SW 1271 (cell line): ENCODE data around the gene GLRX5.
A peak's percentile ranks its signal among the peaks of the same experiment; 100 is the strongest.

Experiments used
- DNase-seq, 2 experiments: peaks; one replicate each; lab custom pipeline; 2025; lab: John Stamatoyannopoulos, UW

Gene GLRX5

DNA sequence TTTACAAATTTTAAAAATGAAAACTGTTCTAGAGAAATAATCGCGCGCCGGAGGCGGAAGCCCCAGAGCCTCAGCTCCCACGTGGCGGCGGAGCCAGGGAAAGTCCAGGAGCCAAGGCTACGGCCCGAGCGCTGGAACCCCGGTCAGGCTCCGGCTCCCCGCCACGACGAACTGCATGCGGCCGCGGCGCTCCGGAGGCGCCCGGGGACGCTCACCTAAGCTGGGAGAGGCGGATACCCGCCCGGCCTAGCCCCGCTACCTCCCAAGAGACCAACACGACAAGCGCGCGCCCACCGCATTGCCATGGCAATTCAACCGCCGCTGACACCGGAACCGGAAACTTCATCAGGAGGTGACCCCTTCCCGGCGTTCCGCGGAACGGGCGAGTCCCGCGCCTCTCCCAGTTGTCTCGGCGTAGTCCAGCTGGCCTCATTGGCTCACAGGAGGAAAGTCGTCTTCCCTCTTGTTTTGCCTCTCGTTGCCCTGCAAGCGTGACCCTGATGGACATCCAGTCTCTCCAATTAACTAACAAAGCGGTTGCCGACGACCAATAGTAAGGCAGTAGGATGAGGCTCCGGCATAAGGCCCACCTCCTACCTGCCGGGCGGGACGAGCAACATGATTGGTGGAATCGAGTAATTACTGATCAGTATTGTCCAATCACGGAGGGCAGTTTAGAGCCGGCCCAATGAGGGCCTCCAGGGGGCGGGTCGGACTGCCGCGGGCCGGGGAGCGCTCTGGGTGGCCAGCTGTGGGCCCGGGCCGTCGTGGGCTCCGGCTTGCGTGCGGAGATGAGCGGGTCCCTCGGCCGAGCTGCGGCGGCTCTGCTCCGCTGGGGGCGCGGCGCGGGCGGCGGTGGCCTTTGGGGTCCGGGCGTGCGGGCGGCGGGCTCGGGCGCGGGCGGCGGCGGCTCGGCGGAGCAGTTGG is at the start of gene GLRX5:
Gene GLRX5, plus strand, starts transcription at position 752 of the 927 bp plus-strand sequence. Its CDS starts 40 bp downstream, at position 792.
- DNase-seq = peak; percentile 99 to 100

DNA sequence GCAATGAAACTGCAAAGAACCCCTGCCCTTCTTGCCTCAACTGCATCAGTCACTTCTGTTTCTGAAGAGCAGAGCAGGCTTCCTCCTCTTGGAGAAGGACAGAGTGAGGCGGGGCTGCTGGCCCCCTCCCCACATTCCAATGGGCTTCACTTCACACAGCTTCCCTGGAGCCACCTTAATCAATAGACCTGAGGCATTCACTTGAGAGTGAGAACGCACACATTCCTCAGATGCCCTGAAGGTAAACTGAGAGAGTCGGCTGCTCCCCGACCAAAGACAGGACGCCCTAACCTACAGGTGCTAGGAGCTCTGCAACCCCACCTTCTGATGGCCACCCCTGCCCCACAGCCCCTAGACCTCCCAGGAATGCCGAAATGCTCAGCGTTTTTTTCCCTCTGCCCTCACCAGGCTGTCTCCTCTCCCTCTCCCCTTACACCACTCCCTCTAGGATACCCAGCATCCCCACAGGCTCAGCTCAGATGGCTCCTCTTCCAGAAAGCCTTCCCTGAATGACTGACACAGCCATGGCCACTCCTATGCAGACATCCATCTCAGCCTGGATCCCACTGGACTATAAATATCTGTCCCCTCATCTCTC is 49.5 kb upstream of the GLRX5 start:
- DNase-seq = no peak

DNA sequence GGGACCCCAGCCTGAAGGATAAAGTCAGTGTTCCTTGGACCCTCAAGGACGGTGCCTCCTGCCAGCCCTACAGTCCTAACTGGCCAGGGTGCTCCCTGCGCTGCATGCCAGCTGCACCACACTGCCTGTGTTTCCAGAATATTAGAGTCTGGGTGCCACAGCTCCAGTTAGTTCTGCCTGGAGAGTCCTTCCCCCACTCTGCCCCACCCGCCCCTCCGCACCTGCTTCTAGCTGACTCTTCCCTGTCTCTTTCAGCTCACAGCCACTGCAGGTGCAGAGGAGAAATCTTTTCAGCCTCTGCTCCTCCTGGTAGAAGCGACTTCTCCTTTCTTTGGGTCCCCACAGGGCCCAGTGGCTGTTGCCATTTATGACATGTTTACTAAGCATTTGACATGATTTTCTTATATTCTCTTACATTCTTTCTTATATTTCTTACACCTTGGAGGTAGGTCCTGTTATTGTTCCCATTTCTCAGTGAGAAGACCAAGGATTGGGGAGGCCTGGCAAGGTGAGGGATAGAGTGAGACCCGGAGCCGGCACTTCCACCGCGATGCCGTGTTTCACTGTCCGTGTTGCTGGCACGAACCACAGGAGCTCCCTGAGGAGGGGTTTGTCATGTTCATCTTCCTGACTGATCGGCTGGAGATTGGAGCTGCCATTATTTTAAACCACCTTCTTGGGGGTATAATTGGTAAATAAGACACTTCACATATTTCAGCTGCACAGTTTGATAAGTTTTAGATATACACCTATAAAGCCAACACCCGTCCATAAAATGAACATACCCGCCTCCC is 47.8 kb upstream of the GLRX5 start:
- no peak for DNase-seq

DNA sequence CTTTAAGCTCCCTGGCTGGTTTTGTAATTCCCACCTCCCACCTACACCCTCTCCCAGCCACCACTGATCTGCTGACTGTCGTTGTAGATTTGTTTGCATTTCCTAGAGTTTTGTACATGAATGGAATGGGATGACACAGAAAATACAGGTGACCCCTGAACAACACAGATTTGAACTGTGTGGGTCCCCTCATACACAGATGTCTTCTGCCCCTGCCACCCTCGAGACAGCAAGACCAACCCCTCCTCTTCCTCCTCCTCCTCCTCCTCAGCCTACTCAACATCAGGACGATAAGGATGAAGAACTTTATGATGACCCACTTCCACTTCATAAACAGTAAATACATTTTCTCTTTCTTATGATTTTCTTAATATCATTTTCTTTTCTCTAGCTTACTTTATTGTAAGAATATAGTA is 47.2 kb upstream of the GLRX5 start:
- DNase-seq = no peak

DNA sequence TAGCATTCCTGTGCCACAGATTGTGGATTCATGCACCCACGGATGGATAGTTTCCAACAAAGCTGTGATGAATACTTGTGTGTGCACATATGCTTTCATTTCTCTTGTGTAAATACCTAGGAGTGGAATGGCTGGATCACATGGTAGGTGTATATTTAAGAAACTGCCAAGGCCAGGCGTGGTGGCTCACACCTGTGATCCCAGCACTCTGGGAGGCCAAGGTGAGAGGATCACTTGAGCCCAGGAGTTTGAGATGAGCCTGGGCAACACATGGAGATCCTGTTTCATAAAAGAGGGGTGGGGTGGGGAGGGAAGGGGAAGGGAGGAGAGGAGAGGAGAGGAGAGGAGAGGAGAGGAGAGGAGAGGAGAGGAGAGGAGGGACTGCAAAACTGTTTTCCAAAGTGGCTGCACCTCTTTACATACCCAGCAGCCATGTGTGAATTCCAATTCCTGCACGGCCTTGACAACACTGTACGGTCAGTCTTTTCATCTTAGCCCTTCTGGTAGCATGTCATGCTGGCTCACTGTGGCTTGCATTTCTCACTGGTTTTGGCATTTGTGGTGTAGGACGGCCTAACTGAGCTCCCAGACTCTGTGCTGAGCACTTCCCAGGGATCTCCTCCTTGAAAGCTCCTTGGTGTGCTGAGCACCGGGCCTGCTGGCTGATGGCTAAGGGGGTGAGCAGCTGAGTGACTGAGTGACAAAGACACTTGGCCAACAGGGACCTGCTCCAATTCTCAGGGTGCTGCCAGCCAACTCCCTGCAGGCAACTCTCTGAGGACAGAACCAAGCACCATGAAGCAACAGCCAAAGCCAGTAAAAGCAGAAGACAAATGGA is 46.3 kb upstream of the GLRX5 start:
- DNase-seq = no peak

DNA sequence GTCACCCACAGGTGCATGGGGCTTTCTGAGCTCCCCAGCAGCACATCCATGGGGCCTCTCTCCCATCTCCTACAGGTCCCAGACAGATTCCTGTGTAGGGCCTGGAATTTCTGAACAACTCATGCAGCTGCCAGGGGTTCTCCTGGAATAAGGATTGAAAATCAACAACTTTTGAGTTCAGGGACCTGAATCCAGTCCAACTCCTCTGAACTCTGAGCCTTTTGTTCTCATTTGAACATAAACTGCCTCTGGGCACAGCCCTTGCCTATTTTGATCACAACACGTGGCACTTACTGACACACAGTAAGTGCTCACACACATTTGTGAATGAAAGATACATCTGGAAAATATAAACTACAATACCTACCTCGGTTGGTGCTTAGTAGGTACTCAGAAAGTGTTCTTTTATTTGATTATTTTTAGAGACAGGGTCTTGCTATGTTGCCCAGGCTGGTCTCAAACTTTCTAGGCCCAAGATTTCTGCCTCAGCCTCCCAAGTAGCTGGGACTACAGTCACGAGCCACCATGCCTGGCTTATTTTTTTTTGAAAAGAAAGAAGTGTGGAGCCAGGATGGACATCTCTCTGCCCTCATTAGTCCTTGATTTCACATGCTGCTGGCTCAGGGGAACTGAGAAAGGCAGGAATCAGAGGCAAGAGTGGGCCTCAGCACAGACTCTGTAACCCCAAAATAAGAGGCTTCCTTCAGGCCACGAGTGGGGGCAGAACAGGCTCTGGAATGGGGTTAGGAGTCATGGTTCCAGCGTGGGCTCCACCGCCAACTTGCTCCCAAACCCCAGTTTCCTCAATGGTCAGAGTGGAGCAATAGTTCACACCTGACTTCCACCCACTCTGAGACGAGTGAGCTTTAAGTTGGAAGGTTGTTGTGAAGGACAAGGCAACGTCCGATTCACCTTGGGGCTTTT is 45.4 kb upstream of the GLRX5 start:
- DNase-seq = no peak

DNA sequence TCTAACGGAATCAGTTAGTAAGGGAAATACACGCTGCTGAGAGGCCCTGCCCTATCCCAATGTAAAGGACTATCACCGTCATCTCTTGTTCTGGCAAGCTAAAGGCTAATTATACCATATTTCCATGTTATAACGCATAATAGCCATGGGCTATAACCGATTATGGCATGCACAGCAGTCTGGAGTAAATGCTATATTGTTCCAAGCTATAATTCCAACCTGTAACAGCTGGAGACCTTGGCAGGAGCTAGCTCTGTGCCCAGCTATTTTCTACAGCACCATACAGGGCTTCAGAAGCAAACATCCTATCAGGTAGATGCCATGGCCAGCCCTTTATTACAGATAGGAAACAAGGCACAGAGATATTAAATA is 44.7 kb upstream of the GLRX5 start:
- no peak for DNase-seq

DNA sequence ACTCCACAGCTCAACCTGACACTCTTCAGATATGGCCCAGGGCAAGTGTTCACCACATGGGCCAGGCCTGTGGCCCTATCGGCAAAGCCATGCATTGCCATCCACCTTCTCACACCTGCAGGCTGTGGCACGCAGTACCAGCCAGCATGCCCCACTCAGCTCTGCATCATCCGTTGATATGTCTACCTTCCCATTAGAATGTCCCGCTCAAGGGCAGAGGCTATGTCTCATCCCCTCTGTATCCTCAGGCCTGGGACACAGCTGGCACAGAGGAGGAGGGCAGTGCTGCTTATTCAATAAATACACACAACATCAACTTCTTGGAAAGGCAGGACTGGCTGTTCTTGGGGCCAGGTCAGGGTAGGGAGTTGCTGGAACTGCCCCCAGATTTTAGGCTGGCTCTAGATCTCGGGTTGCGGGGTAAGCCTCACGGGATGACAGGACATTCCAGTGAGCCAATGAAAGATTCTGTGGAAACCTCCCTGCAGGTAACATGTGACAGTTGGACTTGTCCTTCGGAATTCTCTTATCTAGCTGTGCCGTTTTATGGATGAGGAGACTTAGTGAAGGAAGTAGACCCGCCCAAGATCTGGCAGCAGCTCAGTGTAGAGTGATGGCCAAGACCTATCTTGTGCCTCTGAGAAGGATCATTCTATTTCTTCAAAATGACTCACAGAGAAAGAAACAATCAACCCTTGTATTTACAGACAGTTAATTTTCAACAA is 44.0 kb upstream of the GLRX5 start:
- no peak for DNase-seq

DNA sequence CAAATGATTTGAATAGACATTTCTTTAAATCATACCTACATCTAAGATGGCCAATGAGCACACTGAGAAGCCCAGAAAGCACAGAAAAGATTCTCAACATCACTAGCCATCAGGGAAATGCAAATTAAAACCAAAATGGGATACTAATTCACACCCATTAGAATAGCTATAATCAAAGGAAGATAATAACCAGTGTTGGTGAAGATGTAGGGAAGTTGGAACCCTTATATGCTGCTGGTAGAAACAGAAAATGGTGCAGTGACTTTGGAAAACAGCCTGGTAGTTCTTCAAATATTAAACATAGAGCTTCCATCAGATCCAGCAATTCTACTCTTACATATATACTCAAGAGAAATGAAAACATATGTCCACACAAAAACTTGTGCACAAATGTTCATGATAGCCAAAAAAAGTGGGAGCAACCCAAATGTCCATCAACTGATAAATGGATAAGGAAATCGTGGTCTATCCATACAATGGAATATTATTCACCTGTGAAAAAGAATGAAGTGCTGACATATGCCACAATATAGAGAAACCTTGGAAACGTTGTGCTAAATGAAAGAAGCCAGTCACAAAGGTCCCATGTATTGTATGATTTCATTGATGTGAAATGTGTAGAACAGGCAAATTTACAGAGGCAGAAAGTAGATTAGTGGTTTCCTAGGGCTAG is 42.8 kb upstream of the GLRX5 start:
- DNase-seq = no peak

DNA sequence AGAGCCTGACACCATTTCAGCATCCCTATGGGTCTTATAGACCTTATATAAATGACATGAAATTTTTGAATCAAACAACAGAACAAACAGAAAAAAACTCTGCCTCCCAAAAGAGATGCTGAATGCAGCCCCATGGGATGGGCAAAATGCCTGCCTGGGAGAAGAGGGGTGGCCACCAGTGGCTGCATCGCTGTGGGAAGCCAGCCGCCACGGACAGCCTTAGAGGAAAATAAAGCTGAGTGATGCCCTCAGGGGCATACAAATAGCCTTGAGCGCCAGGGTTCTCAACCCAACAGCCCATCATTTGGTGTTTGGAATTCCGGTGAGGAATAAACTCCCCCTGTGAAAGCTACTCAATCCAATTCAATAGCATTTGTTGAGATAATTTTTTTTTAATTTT is 41.3 kb upstream of the GLRX5 start:
- no peak for DNase-seq

DNA sequence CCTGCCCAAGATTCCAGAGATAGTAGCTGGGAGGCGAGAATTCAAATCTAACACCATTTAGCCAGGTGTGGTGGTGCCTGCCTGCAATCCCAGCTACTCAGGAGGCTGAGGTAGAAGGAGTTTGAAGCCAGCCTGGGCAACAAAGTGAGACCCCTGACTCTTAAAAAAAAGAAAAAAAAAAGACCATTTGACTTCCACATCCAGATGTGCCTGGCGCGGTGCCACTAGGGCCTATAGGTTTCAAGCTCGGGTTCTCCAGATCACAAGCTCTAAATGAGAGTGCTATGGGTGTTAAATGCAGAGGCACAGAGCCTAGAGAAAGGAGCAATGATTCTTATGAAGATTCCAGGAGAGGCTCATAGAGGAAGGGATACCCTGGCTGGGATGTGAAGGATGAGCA is 40.9 kb upstream of the GLRX5 start:
- no peak for DNase-seq

DNA sequence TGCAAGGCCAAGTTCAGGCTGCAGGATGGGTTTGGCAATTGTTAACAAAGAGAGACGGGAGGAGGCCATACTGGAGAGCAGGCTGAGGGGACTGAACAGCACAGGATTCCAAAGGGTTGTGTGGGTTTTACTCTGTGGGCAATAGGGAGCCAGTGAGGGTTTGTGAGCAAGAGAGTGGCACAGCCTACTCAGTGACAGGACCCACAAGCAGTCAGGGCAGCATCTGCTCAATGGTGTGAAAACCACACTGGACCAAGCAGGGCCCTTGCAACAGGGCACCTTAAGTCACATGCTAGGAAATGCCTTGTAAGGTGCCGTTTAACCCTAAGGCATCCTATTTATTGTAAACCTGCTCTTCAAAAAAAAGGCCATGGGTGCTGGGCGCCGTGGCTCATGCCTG is 40.4 kb upstream of the GLRX5 start:
- DNase-seq = no peak

DNA sequence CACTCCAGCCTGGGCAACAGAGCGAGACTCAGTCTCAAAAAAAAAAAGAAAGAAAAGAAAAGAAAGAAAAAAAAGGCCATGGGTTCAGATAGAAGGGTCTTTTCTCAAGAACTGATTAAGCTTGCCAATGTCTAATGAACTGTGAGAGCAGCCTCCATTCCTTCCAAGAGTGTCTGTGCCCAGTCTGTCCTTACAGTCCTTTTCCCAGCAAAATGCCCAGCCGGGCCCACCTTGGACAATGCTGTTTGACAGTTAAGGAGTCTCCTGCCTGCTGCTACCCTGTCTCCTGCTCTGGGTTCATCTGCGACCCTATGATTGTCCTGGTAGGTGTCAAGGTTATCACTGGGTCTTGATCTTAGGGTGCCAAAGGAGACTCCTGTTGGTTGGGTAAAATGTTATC is 39.8 kb upstream of the GLRX5 start:
- no peak for DNase-seq

DNA sequence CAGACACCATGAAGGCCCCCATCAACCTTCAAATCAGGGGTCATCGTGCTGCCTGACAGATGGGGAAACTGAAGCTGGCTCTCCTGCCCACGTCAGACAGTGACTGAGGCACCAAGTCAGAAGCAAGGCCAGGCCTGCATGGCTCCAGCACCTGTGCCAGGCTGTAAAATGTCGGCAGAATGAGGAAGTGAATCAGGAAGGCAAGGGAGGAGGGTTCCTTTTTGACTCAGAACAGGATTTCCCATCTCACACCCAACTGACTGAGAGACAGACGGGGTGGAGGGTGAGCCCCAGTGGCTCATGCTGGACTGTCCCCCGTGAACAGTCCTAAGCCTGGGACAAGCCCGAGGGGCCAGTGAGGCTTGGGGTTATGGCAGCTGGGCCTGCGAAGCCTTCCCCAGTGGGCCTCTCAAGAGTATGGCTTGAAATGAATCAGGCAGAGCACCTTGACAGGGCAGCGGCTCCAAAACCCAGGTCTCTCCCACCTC is 39.3 kb upstream of the GLRX5 start:
- no peak for DNase-seq

DNA sequence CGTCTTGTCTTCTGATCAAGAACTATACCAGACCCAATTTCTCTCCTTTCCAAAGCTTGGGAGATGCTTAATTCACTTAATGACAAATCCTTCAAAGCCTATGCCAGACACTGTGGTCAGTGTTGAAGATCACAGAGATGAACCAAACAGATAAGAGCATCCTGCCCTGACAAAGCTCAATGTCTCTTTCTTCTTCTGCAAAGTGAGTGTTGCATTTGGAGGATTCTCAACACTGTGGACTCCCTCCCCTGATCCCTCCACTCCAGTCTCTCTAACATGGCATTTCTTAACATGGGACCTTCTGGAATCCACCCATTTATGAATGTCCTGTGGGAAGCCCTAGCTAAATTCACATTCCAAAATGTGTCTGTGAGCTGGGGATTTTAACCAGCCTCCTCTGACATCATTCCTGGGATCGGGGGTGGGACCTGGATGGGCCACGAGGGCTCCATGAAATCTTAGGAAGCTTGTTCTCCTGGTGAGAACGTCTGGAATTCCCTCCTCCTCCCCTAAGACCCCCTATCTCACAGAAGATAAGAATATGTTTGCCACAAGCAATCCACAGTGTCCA is 38.7 kb upstream of the GLRX5 start:
- DNase-seq = no peak

DNA sequence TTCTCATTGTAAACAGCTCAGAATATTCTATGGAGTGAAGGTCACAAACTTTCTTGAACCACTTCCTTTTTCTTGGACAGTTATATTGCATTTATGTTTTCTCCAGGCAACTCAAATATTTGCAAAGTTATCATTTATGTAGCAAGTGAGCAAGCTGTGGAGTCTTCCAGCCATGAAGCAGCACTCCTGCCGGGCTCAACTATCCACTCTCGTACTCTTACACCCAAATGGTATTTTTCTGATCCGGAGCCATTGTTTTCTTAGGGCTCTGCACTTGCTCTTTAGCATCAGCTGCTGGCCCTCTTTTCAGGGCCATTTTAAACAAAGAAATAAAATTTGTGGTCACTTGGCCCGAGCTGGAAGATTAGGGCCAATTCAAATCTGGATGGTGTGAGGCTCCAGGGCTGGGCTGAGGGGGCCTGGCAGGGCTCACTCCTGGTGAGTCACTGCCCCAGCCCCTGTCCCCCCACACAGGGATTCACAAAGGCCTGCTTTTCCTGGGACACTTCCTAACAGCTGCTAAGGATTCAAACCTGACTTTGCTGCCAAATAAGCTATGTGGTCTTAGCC is 38.1 kb upstream of the GLRX5 start:
- DNase-seq = no peak

DNA sequence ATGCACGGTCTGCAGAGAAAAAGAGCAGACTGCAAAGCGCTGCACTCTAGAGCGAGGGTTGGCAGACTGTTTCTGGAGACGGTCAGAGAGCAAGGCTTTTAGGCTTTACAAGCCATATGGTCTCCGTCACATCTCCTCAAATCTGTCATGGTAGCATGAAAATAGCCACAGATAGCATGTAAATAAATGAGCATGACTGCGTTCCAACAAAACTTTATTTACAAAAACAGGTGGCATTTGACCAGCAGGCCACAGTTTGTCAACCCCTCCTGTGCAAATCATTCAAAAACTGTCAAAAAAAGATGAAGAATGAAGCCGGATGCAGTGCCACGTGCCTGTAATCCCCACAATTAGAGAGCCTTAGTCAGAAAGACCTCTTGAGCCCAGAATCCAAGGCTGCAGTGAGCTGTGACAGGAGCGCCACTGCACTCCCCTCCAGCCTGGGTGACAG is 37.3 kb upstream of the GLRX5 start:
- no peak for DNase-seq

DNA sequence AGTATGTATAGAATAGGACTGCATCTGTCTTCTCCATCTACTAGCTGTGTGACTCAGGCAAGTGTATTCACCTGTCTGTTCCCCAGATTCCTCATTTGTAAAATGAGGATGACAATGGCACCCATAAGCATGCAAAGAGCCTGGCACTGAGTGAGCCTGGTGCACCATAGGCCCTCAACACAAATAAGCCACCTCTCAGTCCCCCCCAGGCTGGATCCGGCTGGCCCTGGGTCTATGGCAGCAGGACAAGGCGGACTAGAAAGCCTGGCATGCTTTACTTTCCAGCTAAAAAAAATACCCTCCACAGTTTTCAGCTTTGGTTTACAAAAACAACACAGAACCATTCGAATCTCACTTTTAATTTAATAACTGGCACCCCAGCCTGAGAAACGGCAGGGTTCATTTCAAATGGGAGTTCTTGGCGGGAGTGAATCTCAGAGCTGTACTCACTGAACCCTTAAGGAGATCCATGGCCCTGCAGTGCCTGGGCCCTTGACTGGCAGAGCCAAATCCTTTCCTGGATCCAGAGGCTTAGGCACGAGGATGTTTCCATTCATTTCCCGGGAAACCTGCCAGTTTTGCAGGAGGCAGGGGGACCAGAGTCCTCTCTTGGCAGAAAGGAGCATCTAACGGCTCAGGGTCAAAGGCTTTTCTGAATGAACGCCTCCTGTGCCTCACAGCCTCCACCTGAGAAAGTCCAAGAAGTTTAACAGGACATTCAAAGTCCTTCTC is 36.1 kb upstream of the GLRX5 start:
- DNase-seq = no peak
